HepG2 (cell line): Measurements from ENCODE around the gene TSPAN31.

Experiments
- GABPB1 ChIP-seq: IDR thresholded peaks from 2 replicates; pipeline ENCODE4 v1.6.1; 2016; ENCODE audit warnings: mild to moderate bottlenecking, missing genetic modification reagents, moderate library complexity, missing compliant biosample characterization
- MZF1 ChIP-seq: sonication (generic); formaldehyde crosslinking; IDR thresholded peaks from 2 replicates; pipeline ENCODE4 v1.8.1; 2023; ENCODE audit warnings: mild to moderate bottlenecking, missing genetic modification reagents, borderline replicate concordance
- PCBP2 ChIP-seq: fragments of 200-400 bp; formaldehyde crosslinking; optimal IDR thresholded peaks from 2 replicates; pipeline ENCODE3; 2018; ENCODE audit warnings: low read length, low read depth; ENCODE audit not compliant: poor library complexity, severe bottlenecking
- PRPF4 ChIP-seq: fragments of 200-400 bp; formaldehyde crosslinking; IDR thresholded peaks from 2 replicates; pipeline ENCODE4 v1.6.1; 2016; ENCODE audit warnings: low read length, low read depth; ENCODE audit not compliant: poor library complexity, severe bottlenecking
- SIN3A ChIP-seq: IDR thresholded peaks from 2 replicates; pipeline ENCODE4 v1.6.1; 2011; ENCODE audit warnings: low read depth, mild to moderate bottlenecking, control low read depth, low read length, borderline replicate concordance
- TP53 ChIP-seq: sonication (generic); formaldehyde crosslinking; conservative IDR thresholded peaks from 2 replicates; pipeline ENCODE4 v1.4.0; 2020; ENCODE audit warnings: missing genetic modification reagents
- U2AF1 ChIP-seq: fragments of 200-400 bp; formaldehyde crosslinking; optimal IDR thresholded peaks from 2 replicates; pipeline ENCODE3; 2017; ENCODE audit warnings: mild to moderate bottlenecking, low read depth, low read length
- ZFY ChIP-seq: sonication (generic); formaldehyde crosslinking; IDR thresholded peaks from 2 replicates; pipeline ENCODE4 v1.4.0; 2020; ENCODE audit warnings: missing genetic modification reagents
- ZIK1 ChIP-seq: sonication (generic); formaldehyde crosslinking; IDR thresholded peaks from 2 replicates; pipeline ENCODE4 v1.5.0; 2020; ENCODE audit warnings: mild to moderate bottlenecking, low read depth, missing genetic modification reagents, borderline replicate concordance
- ZNF629 ChIP-seq: sonication (generic); formaldehyde crosslinking; conservative IDR thresholded peaks from 2 replicates; pipeline ENCODE4 v1.5.0; 2020; ENCODE audit warnings: missing genetic modification reagents
- ZNF788 ChIP-seq: sonication (generic); formaldehyde crosslinking; IDR thresholded peaks from 2 replicates; pipeline ENCODE4 v1.5.0; 2020; ENCODE audit warnings: mild to moderate bottlenecking, missing genetic modification reagents, borderline replicate concordance
- ZSCAN29 ChIP-seq: sonication (generic); formaldehyde crosslinking; conservative IDR thresholded peaks from 2 replicates; pipeline ENCODE4 v1.4.0; 2020; ENCODE audit warnings: mild to moderate bottlenecking, missing genetic modification reagents

DNA sequence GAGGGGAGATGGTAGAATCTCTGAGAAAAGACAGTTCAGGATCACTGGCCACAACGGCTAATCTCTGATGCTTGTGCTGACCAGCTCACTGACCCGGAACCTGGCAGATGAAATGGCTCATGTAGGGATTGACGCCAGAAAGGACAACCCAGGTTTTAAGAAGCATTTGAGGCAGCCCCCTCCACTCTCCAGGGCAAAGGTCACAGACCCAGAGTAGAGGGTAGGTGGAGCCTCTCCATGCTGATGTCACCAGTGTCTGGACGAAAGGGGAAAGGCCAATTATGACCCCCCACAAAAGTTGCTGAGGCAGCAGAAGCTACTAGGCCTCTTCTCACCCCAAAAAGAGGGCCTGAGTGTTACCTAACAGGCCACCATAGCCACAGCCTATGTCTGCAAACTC lies 25.9 kb downstream of the TSPAN31 start:
- TF ChIP-seq PRPF4 (no peak), ZSCAN29 (CRISPR knock-in tag) (no peak), TP53 (CRISPR knock-in tag) (no peak), SIN3A (no peak), GABPB1 (no peak), ZNF629 (CRISPR knock-in tag) (no peak), ZFY (no peak), ZIK1 (CRISPR knock-in tag) (no peak), MZF1 (no peak), PCBP2 (no peak), ZNF788 (CRISPR knock-in tag) (no peak), U2AF1 (no peak)
